Ectodermal cell (in vitro differentiated cells): Measurements from ENCODE around the gene TSHZ2.

Experiments
- H3K27ac ChIP-seq: 2 replicates; pipeline ENCODE4 v1.7.0; 2013; ENCODE audit warnings: mild to moderate bottlenecking, low read depth, low read length; ENCODE audit not compliant: insufficient read depth, poor library complexity, severe bottlenecking
- H3K27me3 ChIP-seq: 2 replicates; pipeline ENCODE4 v1.7.0; 2013; ENCODE audit warnings: mild to moderate bottlenecking, low read length; ENCODE audit not compliant: insufficient read depth, control insufficient read depth, poor library complexity, severe bottlenecking
- H3K36me3 ChIP-seq: one replicate; pipeline ENCODE4 v1.7.0; 2013; ENCODE audit warnings: low read length; ENCODE audit not compliant: control insufficient read depth, insufficient read depth
- H3K4me1 ChIP-seq: one replicate; pipeline ENCODE4 v1.7.0; 2013; ENCODE audit warnings: low read length; ENCODE audit not compliant: control insufficient read depth, insufficient read depth
- H3K4me3 ChIP-seq: 2 replicates; pipeline ENCODE4 v1.7.0; 2013; ENCODE audit warnings: low read depth, low read length, control low read depth; ENCODE audit not compliant: insufficient read depth
- H3K9me3 ChIP-seq: 2 replicates; pipeline ENCODE4 v1.7.0; 2013; ENCODE audit warnings: mild to moderate bottlenecking, low read length, moderate library complexity; ENCODE audit not compliant: control insufficient read depth
- WGBS, 2 experiments: methylation state at CpG; one replicate each; pipeline ENCODE4 v1.1.7; 2013; ENCODE audit warnings: missing lambda C conversion rate in 2 of 2; 5-methylcytosine and 5-hydroxymethylcytosine counted together

TSHZ2 gene

DNA sequence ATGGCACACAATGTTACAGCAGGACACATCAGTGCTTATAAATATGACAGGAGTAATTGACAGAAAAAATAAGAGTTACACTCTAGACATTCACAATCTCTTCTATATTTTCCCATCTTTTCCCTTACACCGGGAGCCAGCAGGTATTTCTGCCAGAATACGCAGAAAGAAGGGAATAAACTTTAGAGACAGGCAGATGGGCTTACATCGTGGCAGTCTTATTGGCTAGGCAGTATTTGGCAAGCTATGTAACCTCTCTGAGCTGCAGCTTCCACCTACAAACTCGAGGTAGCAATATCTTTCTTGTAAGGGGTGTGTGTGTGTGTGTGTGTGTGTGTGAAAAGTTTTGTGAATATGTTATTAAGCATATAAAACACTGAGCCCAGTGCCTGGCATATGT, 33.0 kb upstream of the TSHZ2 start:
- no peaks in the 10 kb centered on the region for H3K27me3 ChIP-seq
- no peak overlapping the region for H3K27ac ChIP-seq
- WGBS, 2 experiments = 92 to 95% methylated on average over 4 of the region's 4 CpGs
- no peaks in the 10 kb centered on the region for H3K4me1 ChIP-seq
- no peaks in the 10 kb centered on the region for H3K36me3 ChIP-seq
- H3K4me3 ChIP-seq = no peak overlapping the region
- H3K9me3 ChIP-seq = no peaks in the 10 kb centered on the region

DNA sequence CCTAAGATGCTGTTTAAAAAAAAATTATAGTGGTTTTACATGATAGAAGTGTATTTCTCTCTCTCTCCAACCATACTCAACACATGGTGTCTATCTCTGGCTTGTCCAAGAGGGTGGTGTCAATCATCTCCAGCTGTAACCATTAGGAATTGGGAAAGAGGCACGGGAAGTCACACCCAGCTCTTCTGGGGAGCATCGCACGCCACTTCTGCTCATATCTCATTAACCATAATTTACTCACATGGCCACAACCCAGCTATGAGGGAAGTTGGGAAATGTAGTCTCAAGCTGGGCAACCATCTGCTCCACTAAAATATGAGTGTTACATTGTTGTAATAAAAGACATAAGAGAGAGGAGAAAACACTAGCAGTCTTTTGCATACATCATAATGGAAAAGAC, 30.4 kb upstream of the TSHZ2 start:
- no peak overlapping the region for H3K27ac ChIP-seq
- no peak overlapping the region for H3K4me3 ChIP-seq
- H3K9me3 ChIP-seq = no peaks in the 10 kb centered on the region
- WGBS, 2 experiments = 83 to 94% methylated on average over 1 to 3 of the region's 3 CpGs
- no peaks in the 10 kb centered on the region for H3K36me3 ChIP-seq
- no peaks in the 10 kb centered on the region for H3K27me3 ChIP-seq
- H3K4me1 ChIP-seq = no peaks in the 10 kb centered on the region

DNA sequence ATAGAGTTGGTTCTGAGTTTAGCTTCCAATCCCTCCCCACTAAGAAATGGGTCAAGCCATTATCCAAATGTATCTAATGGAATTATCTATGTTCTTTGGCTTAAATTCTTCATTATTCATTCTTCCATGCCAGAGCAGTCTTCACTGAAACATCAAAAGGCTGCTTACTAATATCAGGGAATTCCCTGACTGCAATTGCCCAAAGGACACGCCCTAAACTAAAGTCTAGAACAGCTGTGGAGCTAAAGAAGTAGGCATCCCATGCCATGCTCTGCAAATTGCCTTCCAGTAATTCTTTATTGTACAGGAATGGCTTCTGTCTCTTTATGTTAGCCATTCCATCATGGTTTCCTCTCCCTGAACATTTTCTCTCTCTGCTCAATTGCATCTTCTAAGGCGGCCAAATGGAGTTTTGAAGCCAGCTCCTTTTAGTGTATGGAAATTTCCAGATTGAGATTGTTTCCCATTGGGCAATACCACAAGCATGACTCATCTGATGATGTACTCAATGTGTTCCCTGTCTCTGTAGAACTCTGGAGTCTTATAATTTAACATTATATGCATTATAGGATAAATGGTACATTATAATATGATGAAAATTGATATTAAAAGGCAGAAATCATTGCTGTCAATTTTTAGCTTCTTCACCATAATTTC, 28.8 kb upstream of the TSHZ2 start:
- 89 to 91% methylated on average over 2 of the region's 2 CpGs for WGBS, 2 experiments
- Histone ChIP-seq H3K27ac (no peak overlapping the region), H3K9me3 (no peaks in the 10 kb centered on the region), H3K4me1 (no peaks in the 10 kb centered on the region), H3K27me3 (no peaks in the 10 kb centered on the region), H3K4me3 (no peak overlapping the region), H3K36me3 (no peaks in the 10 kb centered on the region)

DNA sequence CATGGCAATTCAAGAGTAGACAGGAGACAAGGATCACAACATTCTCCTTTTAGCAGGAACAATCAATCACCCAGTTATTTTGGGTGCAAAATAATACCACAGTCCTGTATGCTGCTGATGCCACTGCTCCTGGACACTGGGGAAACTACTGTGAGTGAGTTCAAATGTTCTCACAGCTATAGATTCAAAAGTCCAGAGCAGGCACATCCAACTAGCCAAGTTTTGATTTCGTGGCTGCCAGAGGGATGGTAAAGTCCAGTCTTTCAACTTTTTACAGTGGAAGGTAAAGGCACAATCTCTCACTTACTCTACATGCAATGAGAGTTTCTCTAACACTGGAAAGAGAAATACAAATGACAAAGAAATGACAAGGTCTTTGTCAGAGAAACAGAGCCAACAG, 26.9 kb upstream of the TSHZ2 start:
- Histone ChIP-seq H3K36me3 (no peaks in the 10 kb centered on the region), H3K4me3 (no peak overlapping the region), H3K9me3 (no peaks in the 10 kb centered on the region), H3K27me3 (no peaks in the 10 kb centered on the region), H3K27ac (no peak overlapping the region), H3K4me1 (no peaks in the 10 kb centered on the region)
- 91 to 100% methylated on average over 1 of the region's 1 CpG for WGBS, 2 experiments

DNA sequence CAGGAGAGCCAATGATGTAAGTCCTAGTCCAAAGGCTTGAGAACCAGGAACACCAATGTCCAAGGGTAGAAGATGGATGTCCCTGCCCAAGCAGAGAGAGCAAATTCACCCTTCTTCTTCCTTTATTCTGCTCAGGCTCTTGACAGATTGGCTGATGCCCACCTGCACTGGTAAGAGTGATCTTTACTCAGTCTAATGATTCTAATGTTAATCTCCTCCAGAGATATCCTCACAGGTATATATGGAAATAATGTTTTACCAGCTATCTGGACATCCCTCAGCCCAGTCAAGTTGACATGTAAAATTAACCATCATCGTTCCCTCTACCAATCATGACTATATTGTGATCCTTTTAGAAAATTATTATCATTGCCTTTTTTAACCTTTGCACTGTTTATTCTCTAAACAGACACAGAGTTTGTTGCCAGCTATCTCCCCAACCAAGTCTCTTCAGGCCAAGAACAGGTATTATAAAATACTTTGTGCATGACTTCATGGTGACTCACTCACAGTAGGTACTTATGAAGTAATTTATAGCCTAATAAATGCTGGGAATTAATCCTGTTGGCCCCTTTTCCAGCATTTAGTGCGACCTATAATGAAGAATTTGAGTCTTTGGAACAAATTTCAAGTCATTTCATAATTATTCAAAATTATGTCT, 26.2 kb upstream of the TSHZ2 start:
- Histone ChIP-seq H3K27ac (no peak overlapping the region), H3K4me1 (no peaks in the 10 kb centered on the region), H3K4me3 (no peak overlapping the region), H3K9me3 (no peaks in the 10 kb centered on the region), H3K36me3 (no peaks in the 10 kb centered on the region), H3K27me3 (no peaks in the 10 kb centered on the region)
- WGBS, 2 experiments = 92 to 94% methylated on average over 2 of the region's 2 CpGs

DNA sequence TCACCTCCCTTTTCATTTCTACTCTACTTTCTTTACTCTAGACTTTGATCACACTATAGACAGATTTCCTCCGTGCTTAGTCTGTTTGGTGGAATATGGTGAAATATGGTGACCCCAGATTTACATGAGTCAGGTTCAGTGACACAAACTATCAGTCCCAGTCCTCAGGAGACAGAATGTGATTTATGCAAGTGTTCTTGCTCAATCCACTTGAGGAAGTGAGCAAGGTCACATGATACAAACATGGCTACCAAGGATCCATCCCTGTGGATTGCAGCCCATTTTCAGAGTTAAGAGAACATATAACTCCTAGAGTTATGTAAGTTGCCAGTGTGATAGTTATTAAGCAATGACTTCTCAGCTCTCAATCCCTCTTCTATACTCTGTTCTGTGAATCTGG, 23.7 kb upstream of the TSHZ2 start:
- Histone ChIP-seq H3K36me3 (no peaks in the 10 kb centered on the region), H3K4me1 (no peaks in the 10 kb centered on the region), H3K9me3 (no peaks in the 10 kb centered on the region), H3K27me3 (no peaks in the 10 kb centered on the region), H3K27ac (no peak overlapping the region), H3K4me3 (no peak overlapping the region)
- 100% methylated on average over 1 of the region's 1 CpG for WGBS, 2 experiments

DNA sequence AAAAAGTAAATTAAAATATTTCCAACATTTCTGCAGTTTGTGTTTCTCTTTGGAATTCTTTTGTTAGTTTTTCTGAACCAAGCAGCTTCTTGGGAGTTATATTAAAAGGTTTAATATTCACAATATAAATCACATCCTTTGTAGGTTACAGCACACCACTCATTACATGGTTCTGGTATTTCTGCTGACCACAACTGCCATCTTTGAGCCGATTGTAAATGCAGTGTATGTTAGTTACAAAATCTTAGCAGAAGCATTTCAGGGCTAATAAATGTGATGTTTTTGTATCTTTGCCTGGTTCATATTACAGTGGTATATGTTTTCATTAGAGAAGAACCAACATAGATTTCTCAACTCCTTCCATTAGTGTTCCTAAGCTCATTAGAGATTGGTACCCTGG, 19.1 kb upstream of the TSHZ2 start:
- H3K36me3 ChIP-seq = no peaks in the 10 kb centered on the region
- H3K27me3 ChIP-seq = no peaks in the 10 kb centered on the region
- no peaks in the 10 kb centered on the region for H3K9me3 ChIP-seq
- 100% methylated on average over 1 of the region's 1 CpG for WGBS, 2 experiments
- H3K27ac ChIP-seq = no peak overlapping the region
- H3K4me1 ChIP-seq = no peaks in the 10 kb centered on the region
- no peak overlapping the region for H3K4me3 ChIP-seq

DNA sequence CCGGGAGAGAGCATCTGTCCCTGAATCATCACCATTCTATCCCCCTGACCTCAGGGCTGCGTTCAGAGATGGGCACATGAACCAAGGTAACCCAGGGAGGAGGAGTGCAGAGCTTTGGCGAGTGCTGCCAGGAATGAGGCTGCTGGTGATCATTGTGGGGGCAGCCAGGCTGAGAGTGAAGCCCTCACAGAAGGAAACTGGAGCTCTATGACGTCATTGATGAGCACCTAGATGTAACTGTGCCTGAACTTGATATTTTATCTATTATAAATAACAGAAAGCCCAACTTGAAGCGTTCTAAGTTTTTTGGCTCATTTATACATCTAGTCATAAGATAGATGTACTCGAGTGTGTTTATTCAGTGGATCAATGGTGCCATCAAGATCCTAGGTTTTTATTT, 17.3 kb upstream of the TSHZ2 start:
- H3K36me3 ChIP-seq = no peaks in the 10 kb centered on the region
- no peak overlapping the region for H3K4me3 ChIP-seq
- H3K9me3 ChIP-seq = no peaks in the 10 kb centered on the region
- H3K4me1 ChIP-seq = no peaks in the 10 kb centered on the region
- H3K27me3 ChIP-seq = no peaks in the 10 kb centered on the region
- 92 to 94% methylated on average over 4 to 6 of the region's 6 CpGs for WGBS, 2 experiments
- H3K27ac ChIP-seq = no peak overlapping the region

DNA sequence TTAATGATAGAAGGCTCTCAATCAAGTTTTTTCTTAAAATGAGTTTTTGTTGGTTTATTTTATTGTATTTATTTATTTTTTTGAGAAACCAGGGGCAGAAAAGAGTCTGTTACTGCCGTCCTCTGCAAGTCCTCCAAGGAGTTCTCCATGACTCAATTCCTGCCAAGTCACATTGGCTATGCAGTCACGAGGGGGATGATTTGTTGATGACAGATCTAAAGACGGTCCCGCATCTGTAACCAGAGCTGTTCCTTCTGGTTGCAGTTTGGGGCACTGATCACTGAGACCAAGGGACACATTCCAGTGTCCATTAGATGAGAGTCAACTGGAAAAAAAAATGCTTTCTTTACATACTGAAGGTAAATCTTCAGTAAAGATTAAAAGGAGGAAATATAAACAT, 13.9 kb upstream of the TSHZ2 start:
- WGBS, 2 experiments = 88 to 89% methylated on average over 4 of the region's 4 CpGs
- H3K27ac ChIP-seq = no peak overlapping the region
- H3K27me3 ChIP-seq = no peaks in the 10 kb centered on the region
- H3K4me1 ChIP-seq = no peaks in the 10 kb centered on the region
- no peaks in the 10 kb centered on the region for H3K36me3 ChIP-seq
- H3K9me3 ChIP-seq = no peaks in the 10 kb centered on the region
- H3K4me3 ChIP-seq = no peak overlapping the region

DNA sequence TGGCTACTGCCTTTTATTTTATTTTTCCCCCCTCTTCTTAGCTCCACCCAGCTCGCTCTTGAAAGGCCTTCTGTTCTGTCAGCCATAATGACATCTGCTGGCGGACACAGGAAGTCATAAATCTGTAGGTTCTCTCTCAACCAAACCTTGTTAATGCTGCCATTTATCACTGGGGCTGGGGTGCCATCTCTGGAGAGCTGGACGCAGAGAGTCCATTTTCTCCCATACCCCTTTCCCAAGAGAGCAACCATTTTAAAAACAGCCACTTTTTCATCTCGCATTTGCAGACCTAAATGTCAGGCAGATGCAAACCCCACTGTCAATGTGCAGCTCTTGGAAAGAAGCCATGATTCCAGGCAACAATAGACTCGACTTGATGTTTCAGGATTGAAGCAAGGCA, 13.0 kb upstream of the TSHZ2 start:
- WGBS, 2 experiments = 77 to 86% methylated on average over 5 of the region's 5 CpGs
- H3K27me3 ChIP-seq = no peaks in the 10 kb centered on the region
- H3K27ac ChIP-seq = no peak overlapping the region
- H3K4me3 ChIP-seq = no peak overlapping the region
- no peaks in the 10 kb centered on the region for H3K36me3 ChIP-seq
- no peaks in the 10 kb centered on the region for H3K9me3 ChIP-seq
- H3K4me1 ChIP-seq = no peaks in the 10 kb centered on the region
